DOHH2 (cell line): ENCODE results near the gene COX7A2L.

Source experiments
- CTCF ChIP-seq: fragments of 200-600 bp; sonication (generic); IDR thresholded peaks from one replicate; pipeline ENCODE4 v1.5.1; 2014; ENCODE audit warnings: antibody characterized with exemption, mild to moderate bottlenecking, low read depth, low read length; ENCODE audit not compliant: poor library complexity, severe bottlenecking
- EZH2phosphoT487 ChIP-seq: fragments of 200-600 bp; sonication (generic); IDR thresholded peaks from 2 replicates; pipeline ENCODE4 v1.6.1; 2017; ENCODE audit warnings: borderline replicate concordance, mild to moderate bottlenecking, antibody characterized with exemption, low read length, moderate library complexity, mixed read lengths

GRCh38 chr2:42371611-42372473 lies 10.8 kb upstream of the COX7A2L start:
- TF ChIP-seq CTCF (no peak), EZH2phosphoT487 (no peak)
